Spleen (tissue), 11 donors: ENCODE data around the gene OTOS. TPM values are rescaled to one million over a fixed set of nuclear protein-coding genes. Genes with fewer than 3 reads are reported as not detected.

Source experiments
- DNase-seq: peaks from one replicate; pipeline ENCODE4 v3.0.0-alpha.2; 2020
- H3K27ac ChIP-seq, 8 donors: fragments of 200-600 bp; sonication (generic) in 7 of 8; 1 replicate in 4 of 8; 2 replicates in 4 of 8; pipeline versions ENCODE4 v1.5.0 to v1.8.0; 2016 to 2021; ENCODE audit warnings: inconsistent platforms in 4 of 8, mild to moderate bottlenecking in 4 of 8, moderate library complexity in 1 of 8
- H3K27me3 ChIP-seq, 7 donors: fragments of 200-600 bp; sonication (generic) in 6 of 7; replicated peaks in 1 of 7; 1 replicate in 4 of 7; 2 replicates in 3 of 7; pipeline versions ENCODE4 v1.5.0 to v1.8.0; 2016 to 2021; ENCODE audit warnings: inconsistent platforms in 3 of 7, mild to moderate bottlenecking in 1 of 7
- H3K36me3 ChIP-seq, 6 donors: fragments of 200-600 bp; sonication (generic) in 5 of 6; 1 replicate in 4 of 6; 2 replicates in 2 of 6; pipeline versions ENCODE4 v1.5.0 to v1.8.0; 2016 to 2021; ENCODE audit warnings: inconsistent platforms in 2 of 6
- H3K4me1 ChIP-seq, 6 donors: fragments of 200-600 bp; sonication (generic) in 5 of 6; 1 replicate in 3 of 6; 2 replicates in 3 of 6; pipeline versions ENCODE4 v1.5.0 to v1.8.0; 2016 to 2021; ENCODE audit warnings: inconsistent platforms in 3 of 6
- H3K4me3 ChIP-seq, 8 donors: fragments of 200-600 bp; sonication (generic) in 7 of 8; 1 replicate in 4 of 8; 2 replicates in 4 of 8; pipeline versions ENCODE4 v1.5.0 to v1.8.0; 2016 to 2021; ENCODE audit warnings: inconsistent platforms in 4 of 8, mild to moderate bottlenecking in 4 of 8, moderate library complexity in 2 of 8
- H3K9me3 ChIP-seq, 8 donors: fragments of 200-600 bp; sonication (generic) in 7 of 8; 1 replicate in 4 of 8; 2 replicates in 4 of 8; pipeline versions ENCODE4 v1.5.0 to v1.8.0; 2016 to 2021; ENCODE audit warnings: inconsistent platforms in 4 of 8
- POLR2A ChIP-seq, 3 donors: fragments of 450-650 bp; IDR thresholded peaks; one replicate each; pipeline ENCODE4 v1.5.1; 2017; ENCODE audit warnings: antibody characterized with exemption in 3 of 3, mild to moderate bottlenecking in 1 of 3
- POLR2AphosphoS5 ChIP-seq, 3 donors: sonication (generic); formaldehyde crosslinking; IDR thresholded peaks; one replicate each; pipeline ENCODE4 v1.5.1; 2017; ENCODE audit warnings: antibody characterized with exemption in 3 of 3
- WGBS, 5 donors: extraction: QIAGEN DNeasy Blood & Tissue Kit in 3 of 5; methylation state at CpG; one replicate each; pipeline versions ENCODE4 v1.1.5 to v1.1.7; 2013 to 2018; 5-methylcytosine and 5-hydroxymethylcytosine counted together
- intact Hi-C: fragments of 100-400 bp; cut with DNase I; formaldehyde crosslinking; loops from one replicate; pipeline ENCODE4 v1.15.0; 2023; ENCODE audit warnings: low total_unique reads
- polyA plus RNA-seq, 3 donors: library from polyadenylated mRNA; stranded (reverse); fragments of 200-250 nt; gene quantifications; one replicate each; pipeline ENCODE4 v1.2.1, GENCODE V29; 2013
- total RNA-seq, 7 donors: library from RNA; depleted of rRNA in 3 of 7; stranded (reverse); fragments of >200 nt in 3 of 7; fragmentation: NEBNext Ultra II Directional in 4 of 7; extraction: Animal tissue kit (Norgen Biotek cat#: 25700) in 4 of 7; gene quantifications; one replicate each; pipeline versions ENCODE4 v1.1.0 to v1.2.1, GENCODE V29; 2016 to 2021
- TF ChIP-seq, protein P1 (sequence below), 11 experiments: fragments of 200-600 bp in 7 of 11; fragments of 450-650 bp in 4 of 11; sonication (generic) in 4 of 11; IDR thresholded peaks in 8 of 11; conservative IDR thresholded peaks in 3 of 11; 1 replicate in 7 of 11; 2 replicates in 4 of 11; pipeline versions ENCODE4 v1.4.0 to v1.8.0; 2016 to 2021; ENCODE audit warnings: antibody characterized with exemption in 11 of 11, inconsistent platforms in 4 of 11, mild to moderate bottlenecking in 1 of 11
- donor health status: healthy with polysubstance abuse.
- donor health status: DM: no; HTN: no; CAD: no; lungs with moderate emphysema.
- donor health status: DM: no; HTN: no; CAD: no.
- donor health status: Bipolar disorder and iron deficiency.
- donor health status: healthy.
- donor health status: DM: no; HTN: no; CAD: no.
- donor health status: DM: yes; HTN: yes; CAD: no.

The OTOS gene
- total and polyA plus RNA-seq, 10 donors, result not detected

DNA sequence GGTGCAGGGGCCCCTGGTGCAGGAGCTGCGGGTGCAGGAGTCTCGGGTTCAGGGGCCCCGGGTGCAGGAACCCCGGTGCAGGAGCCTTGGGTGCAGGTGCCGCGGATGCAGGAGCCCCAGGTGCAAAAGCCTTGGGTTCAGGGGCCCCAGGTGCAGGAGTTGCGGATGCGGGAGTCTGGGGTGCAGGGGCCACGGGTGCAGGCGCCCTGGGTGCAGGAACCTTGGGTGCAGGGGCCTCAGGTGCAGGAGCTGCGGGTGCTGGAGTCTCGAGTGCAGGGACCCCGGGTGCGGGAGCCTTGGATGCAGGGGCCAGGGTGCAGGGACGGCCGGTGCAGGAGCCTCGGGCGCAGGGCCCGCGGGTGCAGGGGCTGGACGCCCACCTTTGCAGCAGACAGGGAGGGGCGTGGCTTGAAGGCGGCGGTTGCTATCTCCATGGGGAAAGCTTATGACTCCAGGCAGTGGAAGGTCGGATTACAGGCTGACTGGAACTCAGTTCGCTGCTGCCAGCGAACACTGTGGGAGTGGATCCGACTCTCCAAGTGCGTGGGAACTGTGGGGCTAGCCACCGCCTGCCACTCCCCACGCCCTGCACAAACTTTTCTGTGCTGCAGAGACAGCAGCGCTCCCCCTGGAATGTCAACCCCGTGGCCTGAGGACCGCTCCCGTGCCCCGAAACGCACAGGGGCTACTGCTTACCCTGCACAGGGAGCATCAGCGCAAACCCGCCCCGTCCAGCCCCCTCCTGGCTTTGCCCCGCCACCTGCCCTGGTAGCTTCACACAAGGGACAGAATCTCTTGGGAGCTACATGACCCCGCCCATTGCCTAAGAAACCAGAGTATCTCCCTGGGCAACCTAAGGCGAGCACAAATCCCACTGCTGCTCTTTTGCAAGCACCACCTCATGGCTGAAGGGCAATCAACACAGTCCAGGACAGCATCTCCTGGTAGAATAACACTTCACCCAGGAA is 44.6 kb downstream of the OTOS start:
- WGBS, 5 donors, result 4 to 10% (median 7%) methylated on average over 31 to 43 of the region's 43 CpGs
- H3K9me3 ChIP-seq, result peaks cover 0 to 36% (median 0%) of the 10 kb centered on the region in 8 donors

DNA sequence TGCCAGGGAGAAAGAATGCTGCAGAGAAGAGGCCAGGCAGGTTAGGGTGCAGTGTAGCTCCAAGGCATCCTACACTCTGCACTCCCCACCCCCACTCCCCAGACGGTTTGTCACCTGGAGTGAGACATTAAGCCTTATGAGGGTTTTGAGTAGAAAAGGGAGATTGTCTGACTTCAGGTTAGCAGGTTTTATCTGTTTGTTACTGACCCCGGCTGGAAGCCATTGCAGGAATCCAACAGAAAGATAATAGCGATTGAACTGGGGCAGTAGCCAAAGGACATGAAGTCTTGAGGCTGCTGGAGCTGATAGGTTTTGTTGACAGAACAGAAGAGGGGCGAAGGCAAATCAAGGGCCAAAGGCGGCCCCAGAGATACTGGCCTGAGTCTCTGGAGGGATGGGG is 51.2 kb downstream of the OTOS start:
- intact Hi-C loops, result no loop called here
- Histone ChIP-seq H3K9me3 (peaks cover 6 to 33% (median 24%) of the 10 kb centered on the region in 8 donors), H3K4me1 (no peaks in the 10 kb centered on the region), H3K27ac (no peak overlapping the region), H3K36me3 (no peaks in the 10 kb centered on the region), H3K4me3 (no peak overlapping the region), H3K27me3 (peaks cover 0 to 37% (median 5%) of the 10 kb centered on the region in 7 donors)
- TF ChIP-seq POLR2AphosphoS5 (IDR thresholded peaks at IDR 0.05) (no peak), POLR2A (IDR thresholded peaks at IDR 0.05) (no peak)
- TF ChIP-seq, protein P1, sequence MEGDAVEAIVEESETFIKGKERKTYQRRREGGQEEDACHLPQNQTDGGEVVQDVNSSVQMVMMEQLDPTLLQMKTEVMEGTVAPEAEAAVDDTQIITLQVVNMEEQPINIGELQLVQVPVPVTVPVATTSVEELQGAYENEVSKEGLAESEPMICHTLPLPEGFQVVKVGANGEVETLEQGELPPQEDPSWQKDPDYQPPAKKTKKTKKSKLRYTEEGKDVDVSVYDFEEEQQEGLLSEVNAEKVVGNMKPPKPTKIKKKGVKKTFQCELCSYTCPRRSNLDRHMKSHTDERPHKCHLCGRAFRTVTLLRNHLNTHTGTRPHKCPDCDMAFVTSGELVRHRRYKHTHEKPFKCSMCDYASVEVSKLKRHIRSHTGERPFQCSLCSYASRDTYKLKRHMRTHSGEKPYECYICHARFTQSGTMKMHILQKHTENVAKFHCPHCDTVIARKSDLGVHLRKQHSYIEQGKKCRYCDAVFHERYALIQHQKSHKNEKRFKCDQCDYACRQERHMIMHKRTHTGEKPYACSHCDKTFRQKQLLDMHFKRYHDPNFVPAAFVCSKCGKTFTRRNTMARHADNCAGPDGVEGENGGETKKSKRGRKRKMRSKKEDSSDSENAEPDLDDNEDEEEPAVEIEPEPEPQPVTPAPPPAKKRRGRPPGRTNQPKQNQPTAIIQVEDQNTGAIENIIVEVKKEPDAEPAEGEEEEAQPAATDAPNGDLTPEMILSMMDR (IDR thresholded peaks at IDR 0.05 in 8 of 11, conservative IDR thresholded peaks at IDR 0.05 in 3 of 11), result no peak
- no peak for DNase-seq
- 67 to 76% (median 75%) methylated on average over 5 of the region's 5 CpGs for WGBS, 5 donors

More for the DNA sequence above, 44.6 kb downstream of the OTOS start:
- no peak for DNase-seq
- H3K36me3 ChIP-seq, result no peaks in the 10 kb centered on the region
- no peak overlapping the region for H3K27ac ChIP-seq
- peaks cover 5 to 75% (median 32%) of the 10 kb centered on the region in 7 donors for H3K27me3 ChIP-seq
- intact Hi-C loops, result no loop called here
- H3K4me1 ChIP-seq, result no peaks in the 10 kb centered on the region
- no peak for TF ChIP-seq POLR2AphosphoS5 (IDR thresholded peaks at IDR 0.05)
- TF ChIP-seq POLR2A (IDR thresholded peaks at IDR 0.05), result no peak
- TF ChIP-seq, protein P1 (IDR thresholded peaks at IDR 0.05 in 8 of 11, conservative IDR thresholded peaks at IDR 0.05 in 3 of 11), result no peak
- no peak overlapping the region for H3K4me3 ChIP-seq

Other genes starting within 250 kb of the OTOS start
- gene NDUFA10, start 115.3 kb downstream of the OTOS start, total RNA-seq, result 100 to 1,000 TPM in 3 of 7 donors, 10 to 100 TPM in 4; 66.2 to 113 (median 95.1) TPM
- gene NDUFA10, start 115.3 kb downstream of the OTOS start, polyA plus RNA-seq, result 10 to 100 TPM; 61.4 to 94.1 (median 62.9) TPM
- gene OR6B2, start 110.2 kb downstream of the OTOS start, total RNA-seq, result not detected
- gene OR6B2, start 110.2 kb downstream of the OTOS start, polyA plus RNA-seq, result not detected
- gene OR6B3, start 87.1 kb downstream of the OTOS start, total RNA-seq, result not detected
- not detected for gene OR6B3, start 87.1 kb downstream of the OTOS start, polyA plus RNA-seq
- 100 to 1,000 TPM in 2 of 7 donors, 10 to 100 TPM in 5; 74.7 to 154 (median 85.7) TPM for gene COPS9, start 4.4 kb downstream of the OTOS start, total RNA-seq
- gene COPS9, start 4.4 kb downstream of the OTOS start, polyA plus RNA-seq, result 100 to 1,000 TPM; 273 to 441 (median 321) TPM